A673 (cell line): ENCODE measurements around the gene FCRL2. TPM values are rescaled to one million over a fixed set of nuclear protein-coding genes. Genes with fewer than 3 reads are reported as not detected.

Experiments used
- BruUV-seq: library from RNA; stranded (reverse); fragments of 400-500 nt; replicated peaks from 2 replicates; lab custom pipeline; 2021; lab: Mats Ljungman, UMichigan
- CTCF ChIA-PET: fragments of 300-600 bp; sonication (Branson Sonifier 250); formaldehyde crosslinking; loops from one replicate; lab custom pipeline; 2022; ENCODE audit warnings: antibody characterized with exemption; lab: Charles Lee
- POLR2A ChIA-PET: fragments of 300-600 bp; sonication (Branson Sonifier 250); formaldehyde crosslinking; loops from one replicate; lab custom pipeline; 2022; ENCODE audit warnings: antibody characterized with exemption; ENCODE audit not compliant: low non-redundant PET; lab: Charles Lee
- DNase-seq: peaks from one replicate; pipeline ENCODE4 v3.0.0-alpha.2; 2015; ENCODE audit warnings: low spot score
- H3K27ac ChIP-seq: fragments of 200-600 bp; sonication (generic); 2 replicates; pipeline ENCODE4 v1.5.1; 2016; ENCODE audit warnings: mixed run types, low read depth, mild to moderate bottlenecking, mixed read lengths, antibody characterized with exemption, low read length; ENCODE audit not compliant: poor library complexity, severe bottlenecking
- H3K27me3 ChIP-seq: fragments of 200-600 bp; sonication (generic); replicated peaks from 2 replicates; pipeline ENCODE4 v1.6.1; 2017; ENCODE audit warnings: mixed run types, low read depth, mild to moderate bottlenecking, mixed read lengths, antibody characterized with exemption, low read length; ENCODE audit not compliant: insufficient read depth, poor library complexity
- H3K36me3 ChIP-seq: fragments of 200-600 bp; sonication (generic); 2 replicates; pipeline ENCODE4 v1.6.1; 2016; ENCODE audit warnings: mixed run types, mild to moderate bottlenecking, mixed read lengths, antibody characterized with exemption, low read length; ENCODE audit not compliant: insufficient read depth, poor library complexity, severe bottlenecking
- H3K4me1 ChIP-seq: fragments of 200-600 bp; sonication (generic); 2 replicates; pipeline ENCODE4 v1.6.1; 2017; ENCODE audit warnings: mixed run types, mild to moderate bottlenecking, mixed read lengths, antibody characterized with exemption, low read length; ENCODE audit not compliant: insufficient read depth, poor library complexity, severe bottlenecking
- H3K4me3 ChIP-seq: fragments of 200-600 bp; sonication (generic); 2 replicates; pipeline ENCODE4 v1.5.1; 2016; ENCODE audit warnings: low read depth, mixed run types, mild to moderate bottlenecking, mixed read lengths, low read length; ENCODE audit not compliant: poor library complexity, severe bottlenecking
- H3K9me3 ChIP-seq: fragments of 200-600 bp; sonication (generic); 2 replicates; pipeline ENCODE4 v1.6.1; 2016; ENCODE audit warnings: mixed run types, low read depth, mild to moderate bottlenecking, mixed read lengths, antibody characterized with exemption, low read length; ENCODE audit not compliant: poor library complexity, severe bottlenecking
- EZH2 ChIP-seq: fragments of 200-600 bp; sonication (generic); IDR thresholded peaks from 2 replicates; pipeline ENCODE4 v1.6.1; 2017; ENCODE audit warnings: borderline replicate concordance, low read depth, mild to moderate bottlenecking, mixed read lengths, antibody characterized with exemption, low read length; ENCODE audit not compliant: poor library complexity, severe bottlenecking
- intact Hi-C: fragments of 100-400 bp; cut with micrococcal nuclease; formaldehyde crosslinking; loops from one replicate; pipeline ENCODE4 v1.10.0; 2022; ENCODE audit not compliant: unreplicated experiment
- total RNA-seq: library from RNA; stranded (reverse); gene quantifications from 2 replicates; pipeline ENCODE4 v1.2.3, GENCODE V29; 2021
- TF ChIP-seq, protein P1 (sequence below): fragments of 300-800, 200-600 bp; sonication (generic); conservative IDR thresholded peaks from 2 replicates; pipeline ENCODE4 v1.5.1; 2017; ENCODE audit warnings: low read depth, mild to moderate bottlenecking, antibody characterized with exemption, low read length, moderate library complexity, mixed read lengths

Gene FCRL2
- total RNA-seq, 1 experiment from 2014 or later: not detected

DNA sequence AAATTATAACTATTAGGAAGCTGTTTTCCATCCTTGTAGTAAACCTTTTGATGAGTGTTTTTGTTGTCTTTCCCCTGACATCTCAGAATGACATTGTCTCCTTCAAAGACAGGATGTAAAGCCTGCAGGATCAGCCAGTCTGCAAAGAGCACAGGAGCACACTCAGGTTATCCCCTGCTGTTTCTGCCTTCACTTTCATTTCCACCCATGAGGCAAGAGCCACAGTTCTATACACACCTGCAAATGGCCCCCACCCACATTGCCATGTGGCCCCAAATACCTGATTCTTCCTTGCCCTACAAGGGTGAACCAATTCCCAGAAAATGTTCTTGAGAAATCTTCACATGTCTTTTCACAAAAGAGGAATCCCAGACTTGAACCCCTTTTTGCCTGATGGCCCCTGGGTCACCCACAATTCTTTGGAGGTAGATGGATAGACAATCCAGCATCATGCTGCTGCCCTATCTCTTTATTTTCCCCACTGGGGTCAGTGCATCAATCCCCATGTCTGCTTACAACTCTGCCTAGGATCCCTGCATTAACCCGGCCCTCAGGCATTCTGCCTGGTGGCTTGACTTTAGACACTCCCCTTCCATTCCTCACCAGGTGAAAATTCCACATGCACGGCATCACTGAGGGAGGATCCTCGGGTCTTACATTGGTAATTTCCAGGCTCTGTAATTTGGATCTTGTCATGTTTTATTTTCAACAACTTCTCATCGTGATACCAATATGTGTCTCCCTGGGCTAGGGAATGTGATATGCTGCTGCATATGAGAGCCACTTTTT lies 79.0 kb downstream of the FCRL2 start:
- POLR2A ChIA-PET: no interaction called here
- intact Hi-C loops: loop anchor here (1.0 kb wide), 1 partner anchor 44 kb away; no protein-coding TSS in a partner anchor
- TF ChIP-seq, protein P1, sequence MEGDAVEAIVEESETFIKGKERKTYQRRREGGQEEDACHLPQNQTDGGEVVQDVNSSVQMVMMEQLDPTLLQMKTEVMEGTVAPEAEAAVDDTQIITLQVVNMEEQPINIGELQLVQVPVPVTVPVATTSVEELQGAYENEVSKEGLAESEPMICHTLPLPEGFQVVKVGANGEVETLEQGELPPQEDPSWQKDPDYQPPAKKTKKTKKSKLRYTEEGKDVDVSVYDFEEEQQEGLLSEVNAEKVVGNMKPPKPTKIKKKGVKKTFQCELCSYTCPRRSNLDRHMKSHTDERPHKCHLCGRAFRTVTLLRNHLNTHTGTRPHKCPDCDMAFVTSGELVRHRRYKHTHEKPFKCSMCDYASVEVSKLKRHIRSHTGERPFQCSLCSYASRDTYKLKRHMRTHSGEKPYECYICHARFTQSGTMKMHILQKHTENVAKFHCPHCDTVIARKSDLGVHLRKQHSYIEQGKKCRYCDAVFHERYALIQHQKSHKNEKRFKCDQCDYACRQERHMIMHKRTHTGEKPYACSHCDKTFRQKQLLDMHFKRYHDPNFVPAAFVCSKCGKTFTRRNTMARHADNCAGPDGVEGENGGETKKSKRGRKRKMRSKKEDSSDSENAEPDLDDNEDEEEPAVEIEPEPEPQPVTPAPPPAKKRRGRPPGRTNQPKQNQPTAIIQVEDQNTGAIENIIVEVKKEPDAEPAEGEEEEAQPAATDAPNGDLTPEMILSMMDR: no peak
- TF ChIP-seq EZH2: no peak

DNA sequence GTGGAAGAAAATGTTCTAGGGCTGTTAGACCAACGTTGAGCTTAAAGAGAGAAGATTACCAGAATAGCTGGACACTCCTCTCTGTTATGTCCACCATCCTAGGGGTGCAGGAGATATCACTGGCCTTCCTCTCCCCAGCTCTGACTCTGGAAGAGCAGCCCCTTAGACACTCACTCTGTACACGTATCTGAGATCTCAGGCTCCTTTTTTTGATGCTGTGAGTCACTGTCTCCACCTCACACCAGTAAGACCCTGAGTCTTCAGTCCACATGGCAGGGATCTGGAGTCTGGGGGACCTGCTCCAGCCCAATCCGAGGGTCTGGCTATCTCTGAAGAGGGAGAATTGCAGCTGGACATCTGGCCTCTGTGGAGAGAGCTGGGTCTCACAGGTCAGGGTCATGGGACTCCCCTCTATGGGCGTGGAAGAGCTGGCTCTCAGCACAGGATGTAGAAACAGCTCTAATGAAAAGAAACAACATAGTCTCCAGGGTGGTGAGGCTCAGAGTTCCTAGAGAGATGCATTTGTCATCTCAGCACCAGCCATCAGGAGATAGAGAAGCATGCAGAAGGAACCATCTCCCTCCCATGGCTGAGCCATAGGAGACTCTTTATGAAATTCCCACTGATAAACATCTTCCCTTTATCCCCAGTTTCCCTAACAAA lies 79.8 kb downstream of the FCRL2 start:
- ChIA-PET CTCF (no interaction called here), POLR2A (no interaction called here)
- TF ChIP-seq, protein P1: no peak
- TF ChIP-seq EZH2: no peak
- DNase-seq: no peak
- Histone ChIP-seq H3K27ac (no peak overlapping the region), H3K36me3 (no peaks in the 10 kb centered on the region), H3K9me3 (no peaks in the 10 kb centered on the region), H3K4me3 (no peak overlapping the region), H3K27me3 (peaks cover 35% of the 10 kb centered on the region), H3K4me1 (no peaks in the 10 kb centered on the region)
- BruUV-seq: no TSS peak
- intact Hi-C loops: no loop called here

More for the DNA sequence above, 79.0 kb downstream of the FCRL2 start:
- Histone ChIP-seq H3K27me3 (peaks cover 35% of the 10 kb centered on the region), H3K4me3 (no peak overlapping the region), H3K4me1 (no peaks in the 10 kb centered on the region), H3K27ac (no peak overlapping the region), H3K36me3 (no peaks in the 10 kb centered on the region), H3K9me3 (no peaks in the 10 kb centered on the region)
- no TSS peak for BruUV-seq
- CTCF ChIA-PET: no interaction called here
- DNase-seq: no peak

Other genes with a start within 250 kb of the FCRL2 start
- gene FCRL5, start 224.6 kb downstream of the FCRL2 start, total RNA-seq: not detected in 2 replicates
- gene FCRL4, start 179.0 kb downstream of the FCRL2 start, total RNA-seq: not detected in 2 replicates
- not detected in 2 replicates for gene FCRL3, start 76.4 kb downstream of the FCRL2 start, total RNA-seq
- gene FCRL1, start 43.0 kb upstream of the FCRL2 start, total RNA-seq: not detected in 2 replicates
- not detected in 2 replicates for gene CD5L, start 64.7 kb upstream of the FCRL2 start, total RNA-seq
- gene KIRREL1, start 216.5 kb upstream of the FCRL2 start, total RNA-seq: 187 and 211 TPM in 2 replicates